ENCODE results near the gene ASIC2. TPM values are rescaled to one million over a fixed set of nuclear protein-coding genes. Genes with fewer than 3 reads are reported as not detected.

ASIC2 gene
- total and polyA plus RNA-seq, 9 donors = under 0.01 to 0.71 (median 0.16) TPM

- Histone ChIP-seq H3K4me1 (ENCODE audit: control insufficient read depth, insufficient read depth, low read length) (no peaks in the 10 kb centered on the region), H3K36me3 (ENCODE audit: control insufficient read depth, insufficient read depth, low read length) (no peaks in the 10 kb centered on the region), H3K27me3 (ENCODE audit: control insufficient read depth, insufficient read depth, low read length) (peaks cover 2% of the 10 kb centered on the region), H3K9me3 (replicated peaks; ENCODE audit: control insufficient read depth, low read depth, low read length) (no peaks in the 10 kb centered on the region), H3K4me3 (ENCODE audit: low read length) (no peak overlapping the region), H3K27ac (ENCODE audit: low read length) (no peak overlapping the region)
- 60% methylated on average over 3 of the region's 5 CpGs for WGBS (ENCODE audit: insufficient coverage)
- DNase-seq = no peak
Observed at GRCh38 chr17:33229028-33229427, 64.1 kb downstream of the ASIC2 start.

GRCh38 chr17:33228548-33228947 lies 64.5 kb downstream of the ASIC2 start:
- no peak overlapping the region for H3K4me3 ChIP-seq (ENCODE audit: low read length)
- H3K9me3 ChIP-seq (replicated peaks; ENCODE audit: control insufficient read depth, low read depth, low read length) = no peaks in the 10 kb centered on the region
- 75% methylated on average over 4 of the region's 5 CpGs for WGBS (ENCODE audit: insufficient coverage)
- no peak overlapping the region for H3K27ac ChIP-seq (ENCODE audit: low read length)
- peaks cover 2% of the 10 kb centered on the region for H3K27me3 ChIP-seq (ENCODE audit: control insufficient read depth, insufficient read depth, low read length)
- DNase-seq = no peak
- no peaks in the 10 kb centered on the region for H3K36me3 ChIP-seq (ENCODE audit: control insufficient read depth, insufficient read depth, low read length)
- H3K4me1 ChIP-seq (ENCODE audit: control insufficient read depth, insufficient read depth, low read length) = no peaks in the 10 kb centered on the region

- no peak for DNase-seq
- Histone ChIP-seq H3K4me3 (ENCODE audit: low read length) (no peak overlapping the region), H3K36me3 (ENCODE audit: control insufficient read depth, insufficient read depth, low read length) (no peaks in the 10 kb centered on the region), H3K27me3 (ENCODE audit: control insufficient read depth, insufficient read depth, low read length) (peaks cover 2% of the 10 kb centered on the region), H3K27ac (ENCODE audit: low read length) (no peak overlapping the region), H3K4me1 (ENCODE audit: control insufficient read depth, insufficient read depth, low read length) (no peaks in the 10 kb centered on the region), H3K9me3 (replicated peaks; ENCODE audit: control insufficient read depth, low read depth, low read length) (no peaks in the 10 kb centered on the region)
- 83% methylated on average over 3 of the region's 3 CpGs for WGBS (ENCODE audit: insufficient coverage)
Observed at GRCh38 chr17:33227911-33228310, 65.2 kb downstream of the ASIC2 start.

- Histone ChIP-seq H3K27ac (ENCODE audit: low read length) (no peak overlapping the region), H3K9me3 (replicated peaks; ENCODE audit: control insufficient read depth, low read depth, low read length) (no peaks in the 10 kb centered on the region), H3K4me1 (ENCODE audit: control insufficient read depth, insufficient read depth, low read length) (no peaks in the 10 kb centered on the region), H3K4me3 (ENCODE audit: low read length) (no peak overlapping the region), H3K27me3 (ENCODE audit: control insufficient read depth, insufficient read depth, low read length) (peaks cover 2% of the 10 kb centered on the region), H3K36me3 (ENCODE audit: control insufficient read depth, insufficient read depth, low read length) (no peaks in the 10 kb centered on the region)
- no peak for DNase-seq
Observed at GRCh38 chr17:33225994-33226393, 67.1 kb downstream of the ASIC2 start.

- H3K36me3 ChIP-seq (ENCODE audit: control insufficient read depth, insufficient read depth, low read length) = no peaks in the 10 kb centered on the region
- no peak overlapping the region for H3K4me3 ChIP-seq (ENCODE audit: low read length)
- 75% methylated on average over 1 of the region's 1 CpG for WGBS (ENCODE audit: insufficient coverage)
- no peak overlapping the region for H3K27ac ChIP-seq (ENCODE audit: low read length)
- no peaks in the 10 kb centered on the region for H3K4me1 ChIP-seq (ENCODE audit: control insufficient read depth, insufficient read depth, low read length)
- H3K27me3 ChIP-seq (ENCODE audit: control insufficient read depth, insufficient read depth, low read length) = peaks cover 2% of the 10 kb centered on the region
- H3K9me3 ChIP-seq (replicated peaks; ENCODE audit: control insufficient read depth, low read depth, low read length) = no peaks in the 10 kb centered on the region
- no peak for DNase-seq
Observed at GRCh38 chr17:33225509-33225908, 67.6 kb downstream of the ASIC2 start.

- Histone ChIP-seq H3K36me3 (ENCODE audit: control insufficient read depth, insufficient read depth, low read length) (no peaks in the 10 kb centered on the region), H3K27ac (ENCODE audit: low read length) (no peak overlapping the region), H3K9me3 (replicated peaks; ENCODE audit: control insufficient read depth, low read depth, low read length) (no peaks in the 10 kb centered on the region), H3K27me3 (ENCODE audit: control insufficient read depth, insufficient read depth, low read length) (peaks cover 12% of the 10 kb centered on the region), H3K4me1 (ENCODE audit: control insufficient read depth, insufficient read depth, low read length) (peaks cover 4% of the 10 kb centered on the region), H3K4me3 (ENCODE audit: low read length) (no peak overlapping the region)
- 8% methylated on average over 2 of the region's 3 CpGs for WGBS (ENCODE audit: insufficient coverage)
- DNase-seq = peak; percentile 65
Observed at GRCh38 chr17:33220036-33220435, 73.1 kb downstream of the ASIC2 start.

GRCh38 chr17:33218698-33219601 lies 74.1 kb downstream of the ASIC2 start:
- DNase-seq = no peak
- H3K27me3 ChIP-seq (ENCODE audit: control insufficient read depth, insufficient read depth, low read length) = peaks cover 15% of the 10 kb centered on the region

GRCh38 chr17:33217891-33218290 lies 75.2 kb downstream of the ASIC2 start:
- no peaks in the 10 kb centered on the region for H3K36me3 ChIP-seq (ENCODE audit: control insufficient read depth, insufficient read depth, low read length)
- 63% methylated on average over 4 of the region's 9 CpGs for WGBS (ENCODE audit: insufficient coverage)
- H3K4me1 ChIP-seq (ENCODE audit: control insufficient read depth, insufficient read depth, low read length) = peaks cover 4% of the 10 kb centered on the region
- no peak overlapping the region for H3K27ac ChIP-seq (ENCODE audit: low read length)
- no peak overlapping the region for H3K4me3 ChIP-seq (ENCODE audit: low read length)
- DNase-seq = no peak
- no peaks in the 10 kb centered on the region for H3K9me3 ChIP-seq (replicated peaks; ENCODE audit: control insufficient read depth, low read depth, low read length)
- H3K27me3 ChIP-seq (ENCODE audit: control insufficient read depth, insufficient read depth, low read length) = peaks cover 15% of the 10 kb centered on the region

More at GRCh38 chr17:33218698-33219601, 74.1 kb downstream of the ASIC2 start:
- WGBS (ENCODE audit: insufficient coverage) = 63% methylated on average over 4 of the region's 12 CpGs
- H3K9me3 ChIP-seq (replicated peaks; ENCODE audit: control insufficient read depth, low read depth, low read length) = no peaks in the 10 kb centered on the region
- H3K27ac ChIP-seq (ENCODE audit: low read length) = no peak overlapping the region
- no peaks in the 10 kb centered on the region for H3K36me3 ChIP-seq (ENCODE audit: control insufficient read depth, insufficient read depth, low read length)
- H3K4me3 ChIP-seq (ENCODE audit: low read length) = no peak overlapping the region
- H3K4me1 ChIP-seq (ENCODE audit: control insufficient read depth, insufficient read depth, low read length) = peaks cover 4% of the 10 kb centered on the region

- Histone ChIP-seq H3K36me3 (ENCODE audit: control insufficient read depth, insufficient read depth, low read length) (no peaks in the 10 kb centered on the region), H3K4me3 (ENCODE audit: low read length) (no peak overlapping the region), H3K27ac (ENCODE audit: low read length) (no peak overlapping the region), H3K4me1 (ENCODE audit: control insufficient read depth, insufficient read depth, low read length) (peaks cover 1% of the 10 kb centered on the region), H3K27me3 (ENCODE audit: control insufficient read depth, insufficient read depth, low read length) (peaks cover 18% of the 10 kb centered on the region), H3K9me3 (replicated peaks; ENCODE audit: control insufficient read depth, low read depth, low read length) (peaks cover 3% of the 10 kb centered on the region)
- no peak for DNase-seq
- no CpG with 5 or more reads among the region's 2 CpGs for WGBS (ENCODE audit: insufficient coverage)
Observed at GRCh38 chr17:33214996-33215395, 78.1 kb downstream of the ASIC2 start.

- H3K4me1 ChIP-seq (ENCODE audit: control insufficient read depth, insufficient read depth, low read length) = no peaks in the 10 kb centered on the region
- no peaks in the 10 kb centered on the region for H3K36me3 ChIP-seq (ENCODE audit: control insufficient read depth, insufficient read depth, low read length)
- no peak overlapping the region for H3K4me3 ChIP-seq (ENCODE audit: low read length)
- no peak for DNase-seq
- H3K27ac ChIP-seq (ENCODE audit: low read length) = no peak overlapping the region
- 43% methylated on average over 1 of the region's 2 CpGs for WGBS (ENCODE audit: insufficient coverage)
- peaks cover 3% of the 10 kb centered on the region for H3K9me3 ChIP-seq (replicated peaks; ENCODE audit: control insufficient read depth, low read depth, low read length)
- H3K27me3 ChIP-seq (ENCODE audit: control insufficient read depth, insufficient read depth, low read length) = peaks cover 8% of the 10 kb centered on the region
Observed at GRCh38 chr17:33210285-33210684, 82.8 kb downstream of the ASIC2 start.

Measured in muscle of leg (tissue), 11 donors.